ENCODE measurements around the gene VPS36. TPM values are rescaled to one million over a fixed set of nuclear protein-coding genes. Genes with fewer than 3 reads are reported as not detected.

Gene VPS36
- total RNA-seq, 1 experiment from 2014 or later, result 29.2 TPM

- Histone ChIP-seq H3K79me1 (ENCODE audit: insufficient read depth, low read depth, low read length, poor library complexity, severe bottlenecking) (no peaks in the 10 kb centered on the region), H2BK15ac (ENCODE audit: low read depth, low read length) (no peak overlapping the region), H4K5ac (ENCODE audit: insufficient read length, low read depth, low read length) (no peak overlapping the region), H3K4me1 (ENCODE audit: insufficient read depth, low read length) (no peaks in the 10 kb centered on the region), H4K91ac (ENCODE audit: insufficient read length, low read depth, low read length) (no peak overlapping the region), H2AK5ac (ENCODE audit: insufficient read length, low read length) (no peak overlapping the region), H3K4me2 (ENCODE audit: insufficient read depth, insufficient read length, low read length) (peak overlapping the region; percentile 59), H3K9ac (ENCODE audit: extremely low read depth, insufficient read length, low read length) (no peak overlapping the region), H3K56ac (ENCODE audit: insufficient read length, low read depth, low read length) (no peak overlapping the region), H3K14ac (ENCODE audit: insufficient read depth, low read length) (no peak overlapping the region), H3K18ac (ENCODE audit: insufficient read length, low read depth, low read length) (no peak overlapping the region), H2BK20ac (ENCODE audit: low read depth, low read length, poor library complexity, severe bottlenecking) (no peak overlapping the region), H3K23ac (ENCODE audit: insufficient read length, low read depth, low read length) (no peak overlapping the region), H3T11ph (ENCODE audit: low read length) (no peak overlapping the region), H2BK5ac (ENCODE audit: insufficient read length, low read length) (no peak overlapping the region), H3K23me2 (ENCODE audit: insufficient read length, low read depth, low read length, poor library complexity, severe bottlenecking) (peaks cover 9% of the 10 kb centered on the region), H2BK12ac (ENCODE audit: insufficient read length, low read depth, low read length) (no peak overlapping the region), H4K20me1 (ENCODE audit: control insufficient read depth, insufficient read depth, insufficient read length) (no peaks in the 10 kb centered on the region), H3K4ac (ENCODE audit: low read depth, low read length) (no peak overlapping the region), H3K79me2 (ENCODE audit: insufficient read depth, low read length) (no peaks in the 10 kb centered on the region), H3K9me3 (ENCODE audit: control insufficient read depth, low read depth, low read length) (no peaks in the 10 kb centered on the region), H3K27ac (ENCODE audit: insufficient read length, low read depth, low read length) (no peak overlapping the region), H2BK120ac (ENCODE audit: low read depth, low read length, poor library complexity, severe bottlenecking) (no peak overlapping the region), H3K27me3 (ENCODE audit: insufficient read depth, low read length) (peaks cover 9% of the 10 kb centered on the region; the same call in 1 of the 2 replicates), H2AFZ (ENCODE audit: low read length) (no peak overlapping the region), H4K8ac (replicated peaks; ENCODE audit: insufficient read length, low read depth, low read length) (no peak overlapping the region)
- no peak overlapping the region for H3K27ac Mint-ChIP-seq
- H3K4me1 Mint-ChIP-seq, result peaks cover 4 to 6% of the 10 kb centered on the region in 2 experiments; a peak in 1 of 4 replicates
- peak overlapping the region; percentile 53 to 72 for H3K4me3 Mint-ChIP-seq
- DNase-seq, result no peak
- no CpG with 5 or more reads among the region's 4 CpGs for WGBS (ENCODE audit: extremely low coverage, insufficient read length, low lambda C conversion rate)
- H3K9me3 Mint-ChIP-seq, result no peaks in the 10 kb centered on the region
- TF ChIP-seq CTCF (conservative IDR thresholded peaks at IDR 0.05), result no peak
- peaks cover 42% of the 10 kb centered on the region for H3K27me3 Mint-ChIP-seq (ENCODE audit: low read depth)
- peaks cover 0 to 5% (median 0%) of the 10 kb centered on the region in 3 experiments; a peak in 1 of 7 replicates for H3K36me3 Mint-ChIP-seq (ENCODE audit: insufficient read depth in 1 of 3, low read depth in 3 of 3)
These were observed 43.8 kb downstream of the VPS36 start for GRCh38 chr13:52406629-52407028.
